Lung (tissue), 12 donors: ENCODE measurements around the gene KLHL2. TPM values are rescaled to one million over a fixed set of nuclear protein-coding genes. Genes with fewer than 3 reads are reported as not detected.

Experiments
- ATAC-seq: fragments of 200-7000 bp; cut with Tn5 transposase; one replicate; pipeline ENCODE4 v1.9.1; 2020; ENCODE audit warnings: moderate number of reproducible peaks; ENCODE audit not compliant: insufficient read depth, low FRiP score
- DNase-seq, 3 donors: peaks; one replicate each; pipeline ENCODE4 v3.0.0-alpha.2; 2013 to 2017
- H3K27ac ChIP-seq, 2 donors: one replicate each; pipeline ENCODE4 v1.5.1; 2013; ENCODE audit warnings: mild to moderate bottlenecking in 2 of 2, moderate library complexity in 2 of 2, control low read depth in 1 of 2, inconsistent platforms in 1 of 2, low read depth in 1 of 2, low read length in 1 of 2
- H3K27me3 ChIP-seq, 3 donors: one replicate each; pipeline ENCODE4 v1.5.1; 2013; ENCODE audit warnings: low read length in 2 of 3; ENCODE audit not compliant: control insufficient read depth in 3 of 3, insufficient read depth in 3 of 3
- H3K36me3 ChIP-seq, 4 donors: one replicate each; pipeline ENCODE4 v1.5.1; 2013; ENCODE audit warnings: low read length in 4 of 4, mild to moderate bottlenecking in 1 of 4, moderate library complexity in 1 of 4; ENCODE audit not compliant: control insufficient read depth in 4 of 4, insufficient read depth in 4 of 4
- H3K4me1 ChIP-seq, 5 donors: one replicate each; pipeline ENCODE4 v1.5.1; 2013; ENCODE audit warnings: low read length in 5 of 5, mild to moderate bottlenecking in 2 of 5, moderate library complexity in 1 of 5; ENCODE audit not compliant: control insufficient read depth in 5 of 5, insufficient read depth in 5 of 5
- H3K4me3 ChIP-seq: one replicate; pipeline ENCODE4 v1.5.1; 2013; ENCODE audit warnings: mild to moderate bottlenecking, control low read depth, moderate library complexity
- H3K9ac ChIP-seq, 2 donors: one replicate each; pipeline ENCODE4 v1.5.1; 2013; ENCODE audit warnings: low read length in 2 of 2, control low read depth in 1 of 2; ENCODE audit not compliant: insufficient read depth in 1 of 2
- H3K9me3 ChIP-seq, 4 donors: one replicate each; pipeline ENCODE4 v1.5.1; 2013; ENCODE audit warnings: low read length in 3 of 4, mild to moderate bottlenecking in 1 of 4, moderate library complexity in 1 of 4; ENCODE audit not compliant: control insufficient read depth in 4 of 4, insufficient read depth in 3 of 4
- WGBS, 2 donors: extraction: QIAGEN DNeasy Blood & Tissue Kit; methylation state at CpG; one replicate each; pipeline ENCODE4 v1.1.7; 2013; 5-methylcytosine and 5-hydroxymethylcytosine counted together
- polyA plus RNA-seq, 2 donors: library from polyadenylated mRNA; stranded (reverse); fragments of 200-250 nt; gene quantifications; one replicate each; pipeline ENCODE4 v1.2.1, GENCODE V29; 2013
- total RNA-seq, 2 donors: library from RNA; depleted of rRNA in 1 of 2; stranded (reverse); fragments of >200 nt in 1 of 2; gene quantifications; one replicate each; pipeline ENCODE4 v1.2.1, GENCODE V29; 2014 to 2021
- TF ChIP-seq, protein P1 (sequence below): IDR thresholded peaks from 2 replicates; pipeline ENCODE4 v1.5.1; 2012; ENCODE audit warnings: mild to moderate bottlenecking; ENCODE audit errors: control extremely low read depth, extremely low read depth
- donor health status: control.
- donor health status: control.
- donor health status: Bipolar disorder and iron deficiency.
- donor health status: healthy.
- donor health status: DM: yes; HTN: yes; CAD: no.

Gene KLHL2
- total and polyA plus RNA-seq, 4 donors: 17.3 to 43.0 (median 33.7) TPM

- Histone ChIP-seq H3K4me3 (no peak overlapping the region), H3K4me1 (peaks cover 0 to 12% (median 0%) of the 10 kb centered on the region in 5 donors), H3K36me3 (peaks cover 6 to 17% (median 11%) of the 10 kb centered on the region in 4 donors), H3K27ac (peak overlapping the region in 1 of 2 donors; percentile 77), H3K27me3 (no peaks in the 10 kb centered on the region), H3K9ac (peak overlapping the region in 1 of 2 donors; percentile 6), H3K9me3 (no peaks in the 10 kb centered on the region)
- peak in 1 of 3 donors; percentile 23 for DNase-seq
- 28 to 32% methylated on average over 5 of the region's 5 CpGs for WGBS, 2 donors
- ATAC-seq: no peak
- TF ChIP-seq, protein P1, sequence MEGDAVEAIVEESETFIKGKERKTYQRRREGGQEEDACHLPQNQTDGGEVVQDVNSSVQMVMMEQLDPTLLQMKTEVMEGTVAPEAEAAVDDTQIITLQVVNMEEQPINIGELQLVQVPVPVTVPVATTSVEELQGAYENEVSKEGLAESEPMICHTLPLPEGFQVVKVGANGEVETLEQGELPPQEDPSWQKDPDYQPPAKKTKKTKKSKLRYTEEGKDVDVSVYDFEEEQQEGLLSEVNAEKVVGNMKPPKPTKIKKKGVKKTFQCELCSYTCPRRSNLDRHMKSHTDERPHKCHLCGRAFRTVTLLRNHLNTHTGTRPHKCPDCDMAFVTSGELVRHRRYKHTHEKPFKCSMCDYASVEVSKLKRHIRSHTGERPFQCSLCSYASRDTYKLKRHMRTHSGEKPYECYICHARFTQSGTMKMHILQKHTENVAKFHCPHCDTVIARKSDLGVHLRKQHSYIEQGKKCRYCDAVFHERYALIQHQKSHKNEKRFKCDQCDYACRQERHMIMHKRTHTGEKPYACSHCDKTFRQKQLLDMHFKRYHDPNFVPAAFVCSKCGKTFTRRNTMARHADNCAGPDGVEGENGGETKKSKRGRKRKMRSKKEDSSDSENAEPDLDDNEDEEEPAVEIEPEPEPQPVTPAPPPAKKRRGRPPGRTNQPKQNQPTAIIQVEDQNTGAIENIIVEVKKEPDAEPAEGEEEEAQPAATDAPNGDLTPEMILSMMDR: no peak
Observed at GRCh38 chr4:165294907-165295306, 87.5 kb downstream of the KLHL2 start.

DNA sequence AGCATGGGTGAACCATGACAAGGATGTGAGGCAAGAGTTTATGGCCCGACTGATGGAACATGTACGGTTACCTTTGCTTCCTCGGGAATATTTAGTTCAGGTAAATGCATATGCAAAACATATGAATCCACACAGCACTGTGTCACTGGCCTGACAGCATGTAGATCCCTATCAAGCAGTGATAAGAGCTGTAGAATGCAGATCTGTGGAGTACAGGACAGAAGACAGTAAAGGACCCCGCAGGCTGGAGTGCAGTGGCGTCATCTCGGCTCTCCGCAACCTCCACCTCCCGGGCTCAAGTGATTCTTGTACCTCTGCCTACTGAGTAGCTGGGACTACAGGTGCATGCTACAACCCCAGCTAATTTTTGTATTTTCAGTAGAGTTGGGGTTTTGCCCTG lies 90.3 kb downstream of the KLHL2 start:
- Histone ChIP-seq H3K36me3 (peaks cover 6 to 17% (median 11%) of the 10 kb centered on the region in 4 donors), H3K9ac (no peak overlapping the region), H3K9me3 (no peaks in the 10 kb centered on the region), H3K27me3 (no peaks in the 10 kb centered on the region), H3K27ac (no peak overlapping the region), H3K4me3 (no peak overlapping the region), H3K4me1 (peaks cover 0 to 23% (median 0%) of the 10 kb centered on the region in 5 donors)
- 98 to 99% methylated on average over 8 of the region's 8 CpGs for WGBS, 2 donors
- DNase-seq (no peak), ATAC-seq (no peak)
- TF ChIP-seq, protein P1: no peak

DNA sequence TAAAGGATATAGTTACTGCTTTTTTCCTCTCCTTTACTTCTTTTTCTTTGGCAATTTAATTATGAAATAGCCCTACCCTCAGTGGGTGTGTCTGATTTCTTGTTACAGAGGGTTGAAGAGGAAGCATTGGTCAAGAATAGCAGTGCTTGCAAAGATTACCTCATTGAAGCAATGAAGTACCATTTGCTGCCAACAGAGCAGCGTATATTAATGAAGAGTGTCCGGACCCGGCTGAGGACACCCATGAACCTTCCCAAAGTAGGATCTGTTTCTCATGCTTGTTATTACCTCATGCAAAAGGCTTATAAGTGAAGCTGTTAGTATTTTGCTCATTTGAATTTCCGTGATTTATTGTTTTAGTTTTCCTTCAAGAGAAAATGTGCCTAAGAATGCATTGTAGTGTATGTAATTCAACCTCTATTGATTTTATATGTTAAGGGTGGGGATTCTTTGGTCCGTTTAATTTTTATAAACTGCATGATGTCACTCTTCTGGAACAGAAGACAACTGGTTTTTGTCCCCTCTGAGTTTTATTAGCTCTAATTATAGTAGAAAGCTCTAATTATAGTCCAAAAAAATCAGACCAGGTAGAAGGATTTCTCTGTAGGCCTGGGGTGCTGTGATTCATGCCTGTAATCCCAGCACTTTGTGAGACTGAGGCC lies 92.2 kb downstream of the KLHL2 start:
- peaks cover 6 to 15% (median 11%) of the 10 kb centered on the region in 4 donors for H3K36me3 ChIP-seq
- 54 to 67% methylated on average over 5 of the region's 5 CpGs for WGBS, 2 donors
- TF ChIP-seq, protein P1: no peak
- no peaks in the 10 kb centered on the region for H3K9me3 ChIP-seq
- peaks cover 0 to 16% (median 0%) of the 10 kb centered on the region in 5 donors for H3K4me1 ChIP-seq
- H3K4me3 ChIP-seq: no peak overlapping the region
- no peaks in the 10 kb centered on the region for H3K27me3 ChIP-seq
- ATAC-seq (no peak), DNase-seq (no peak)
- H3K27ac ChIP-seq: no peak overlapping the region
- H3K9ac ChIP-seq: no peak overlapping the region
